Lung (tissue), 12 donors: ENCODE results near the gene RAB3GAP1. TPM values are rescaled to one million over a fixed set of nuclear protein-coding genes. Genes with fewer than 3 reads are reported as not detected.

Experiments
- ATAC-seq: fragments of 200-7000 bp; cut with Tn5 transposase; one replicate; pipeline ENCODE4 v1.9.1; 2020; ENCODE audit warnings: moderate number of reproducible peaks; ENCODE audit not compliant: insufficient read depth, low FRiP score
- DNase-seq, 3 donors: peaks; one replicate each; pipeline ENCODE4 v3.0.0-alpha.2; 2013 to 2017
- H3K27ac ChIP-seq, 2 donors: one replicate each; pipeline ENCODE4 v1.5.1; 2013; ENCODE audit warnings: mild to moderate bottlenecking in 2 of 2, moderate library complexity in 2 of 2, control low read depth in 1 of 2, inconsistent platforms in 1 of 2, low read depth in 1 of 2, low read length in 1 of 2
- H3K27me3 ChIP-seq, 3 donors: one replicate each; pipeline ENCODE4 v1.5.1; 2013; ENCODE audit warnings: low read length in 2 of 3; ENCODE audit not compliant: control insufficient read depth in 3 of 3, insufficient read depth in 3 of 3
- H3K36me3 ChIP-seq, 4 donors: one replicate each; pipeline ENCODE4 v1.5.1; 2013; ENCODE audit warnings: low read length in 4 of 4, mild to moderate bottlenecking in 1 of 4, moderate library complexity in 1 of 4; ENCODE audit not compliant: control insufficient read depth in 4 of 4, insufficient read depth in 4 of 4
- H3K4me1 ChIP-seq, 5 donors: one replicate each; pipeline ENCODE4 v1.5.1; 2013; ENCODE audit warnings: low read length in 5 of 5, mild to moderate bottlenecking in 2 of 5, moderate library complexity in 1 of 5; ENCODE audit not compliant: control insufficient read depth in 5 of 5, insufficient read depth in 5 of 5
- H3K4me3 ChIP-seq: one replicate; pipeline ENCODE4 v1.5.1; 2013; ENCODE audit warnings: mild to moderate bottlenecking, control low read depth, moderate library complexity
- H3K9ac ChIP-seq, 2 donors: one replicate each; pipeline ENCODE4 v1.5.1; 2013; ENCODE audit warnings: low read length in 2 of 2, control low read depth in 1 of 2; ENCODE audit not compliant: insufficient read depth in 1 of 2
- H3K9me3 ChIP-seq, 4 donors: one replicate each; pipeline ENCODE4 v1.5.1; 2013; ENCODE audit warnings: low read length in 3 of 4, mild to moderate bottlenecking in 1 of 4, moderate library complexity in 1 of 4; ENCODE audit not compliant: control insufficient read depth in 4 of 4, insufficient read depth in 3 of 4
- WGBS, 2 donors: extraction: QIAGEN DNeasy Blood & Tissue Kit; methylation state at CpG; one replicate each; pipeline ENCODE4 v1.1.7; 2013; 5-methylcytosine and 5-hydroxymethylcytosine counted together
- polyA plus RNA-seq, 2 donors: library from polyadenylated mRNA; stranded (reverse); fragments of 200-250 nt; gene quantifications; one replicate each; pipeline ENCODE4 v1.2.1, GENCODE V29; 2013
- total RNA-seq, 2 donors: library from RNA; depleted of rRNA in 1 of 2; stranded (reverse); fragments of >200 nt in 1 of 2; gene quantifications; one replicate each; pipeline ENCODE4 v1.2.1, GENCODE V29; 2014 to 2021
- TF ChIP-seq, protein P1 (sequence below): IDR thresholded peaks from 2 replicates; pipeline ENCODE4 v1.5.1; 2012; ENCODE audit warnings: mild to moderate bottlenecking; ENCODE audit errors: control extremely low read depth, extremely low read depth
- donor health status: control.
- donor health status: control.
- donor health status: Bipolar disorder and iron deficiency.
- donor health status: healthy.
- donor health status: DM: yes; HTN: yes; CAD: no.

Gene RAB3GAP1
- total and polyA plus RNA-seq, 4 donors = 15.2 to 107 (median 25.4) TPM

DNA sequence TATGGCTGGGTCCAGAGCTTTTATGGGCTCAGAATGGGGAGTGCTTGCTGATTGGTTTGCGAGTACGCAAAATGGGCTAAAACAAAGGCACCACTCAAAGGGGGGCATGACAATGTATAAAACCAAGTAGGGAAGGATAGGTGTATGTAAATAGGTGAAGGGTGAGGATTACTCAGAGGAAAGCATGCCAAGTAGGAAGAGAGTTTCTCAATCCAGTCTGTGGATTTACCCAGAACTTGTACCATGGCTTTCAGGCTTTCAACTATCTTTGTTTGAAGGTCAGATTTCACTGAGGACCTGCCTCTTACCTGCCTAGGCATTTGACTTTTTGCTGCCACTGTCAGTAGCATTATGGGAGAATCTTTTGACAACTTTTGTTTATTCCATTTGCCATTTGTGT, 92.3 kb downstream of the RAB3GAP1 start:
- DNase-seq (no peak), ATAC-seq (no peak)
- WGBS, 2 donors = 99 to 100% methylated on average over 2 of the region's 2 CpGs
- no peak overlapping the region for H3K27ac ChIP-seq
- no peak overlapping the region for H3K4me3 ChIP-seq
- H3K36me3 ChIP-seq = peaks cover 9 to 12% (median 11%) of the 10 kb centered on the region in 4 donors
- H3K9ac ChIP-seq = no peak overlapping the region
- peaks cover 0 to 4% (median 0%) of the 10 kb centered on the region in 5 donors for H3K4me1 ChIP-seq
- TF ChIP-seq, protein P1, sequence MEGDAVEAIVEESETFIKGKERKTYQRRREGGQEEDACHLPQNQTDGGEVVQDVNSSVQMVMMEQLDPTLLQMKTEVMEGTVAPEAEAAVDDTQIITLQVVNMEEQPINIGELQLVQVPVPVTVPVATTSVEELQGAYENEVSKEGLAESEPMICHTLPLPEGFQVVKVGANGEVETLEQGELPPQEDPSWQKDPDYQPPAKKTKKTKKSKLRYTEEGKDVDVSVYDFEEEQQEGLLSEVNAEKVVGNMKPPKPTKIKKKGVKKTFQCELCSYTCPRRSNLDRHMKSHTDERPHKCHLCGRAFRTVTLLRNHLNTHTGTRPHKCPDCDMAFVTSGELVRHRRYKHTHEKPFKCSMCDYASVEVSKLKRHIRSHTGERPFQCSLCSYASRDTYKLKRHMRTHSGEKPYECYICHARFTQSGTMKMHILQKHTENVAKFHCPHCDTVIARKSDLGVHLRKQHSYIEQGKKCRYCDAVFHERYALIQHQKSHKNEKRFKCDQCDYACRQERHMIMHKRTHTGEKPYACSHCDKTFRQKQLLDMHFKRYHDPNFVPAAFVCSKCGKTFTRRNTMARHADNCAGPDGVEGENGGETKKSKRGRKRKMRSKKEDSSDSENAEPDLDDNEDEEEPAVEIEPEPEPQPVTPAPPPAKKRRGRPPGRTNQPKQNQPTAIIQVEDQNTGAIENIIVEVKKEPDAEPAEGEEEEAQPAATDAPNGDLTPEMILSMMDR = no peak
- H3K9me3 ChIP-seq = peaks cover 0 to 4% (median 2%) of the 10 kb centered on the region in 4 donors
- H3K27me3 ChIP-seq = no peaks in the 10 kb centered on the region

DNA sequence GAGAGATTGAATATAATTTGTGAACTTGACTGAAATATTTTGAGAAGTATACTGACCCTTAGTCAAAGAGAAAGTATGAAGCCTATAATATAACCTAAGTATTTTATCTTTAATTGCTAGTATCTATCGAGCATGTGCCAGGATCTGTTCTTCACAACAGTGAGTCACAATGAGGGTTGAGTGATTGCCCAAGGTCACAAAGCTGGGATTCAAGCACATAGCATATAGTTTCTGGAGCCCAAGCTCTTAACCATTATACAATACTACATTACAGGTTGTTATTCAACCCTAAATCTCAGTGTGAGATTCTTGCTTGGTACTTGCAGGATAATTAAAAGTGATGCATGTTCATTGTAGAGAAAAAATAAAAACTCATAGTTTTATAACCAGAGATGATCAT, 97.2 kb downstream of the RAB3GAP1 start:
- Histone ChIP-seq H3K4me3 (no peak overlapping the region), H3K27me3 (no peaks in the 10 kb centered on the region), H3K36me3 (peaks cover 14 to 20% (median 16%) of the 10 kb centered on the region in 4 donors), H3K9me3 (peaks cover 0 to under 1% (median under 1%) of the 10 kb centered on the region in 4 donors), H3K4me1 (peaks cover 0 to 7% (median 0%) of the 10 kb centered on the region in 5 donors), H3K9ac (no peak overlapping the region), H3K27ac (peak overlapping the region in 1 of 2 donors; percentile 33)
- DNase-seq = no peak
- 85 to 100% methylated on average over 1 of the region's 1 CpG for WGBS, 2 donors
- TF ChIP-seq, protein P1 = no peak
- ATAC-seq = no peak

DNA sequence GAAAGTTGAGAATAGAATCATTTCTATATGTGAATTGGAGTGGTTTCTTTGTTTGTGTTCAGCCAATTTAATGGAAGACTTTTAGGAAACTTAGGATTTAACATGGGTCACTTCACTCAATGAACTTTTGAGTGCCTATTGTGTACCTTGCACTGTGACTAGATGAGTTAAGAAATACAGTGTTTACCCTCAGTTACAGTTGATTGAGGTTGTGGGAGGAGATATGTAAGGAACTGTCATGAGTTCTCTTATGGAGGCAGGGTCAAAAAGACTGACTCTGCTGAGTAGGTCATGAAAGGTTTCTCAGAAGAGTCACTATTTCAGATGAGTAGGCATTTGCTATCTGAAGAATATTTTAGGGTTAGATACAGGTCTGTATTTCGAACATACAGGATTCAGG, 98.6 kb downstream of the RAB3GAP1 start:
- H3K27me3 ChIP-seq = no peaks in the 10 kb centered on the region
- peak in 2 of 3 donors; percentile 3 to 12 for DNase-seq
- WGBS, 2 donors = 75 to 97% methylated on average over 1 of the region's 1 CpG
- peaks cover 0 to 7% (median 0%) of the 10 kb centered on the region in 5 donors for H3K4me1 ChIP-seq
- H3K27ac ChIP-seq = peak overlapping the region in 1 of 2 donors; percentile 2
- no peak for ATAC-seq
- no peaks in the 10 kb centered on the region for H3K9me3 ChIP-seq
- TF ChIP-seq, protein P1 = no peak
- H3K9ac ChIP-seq = no peak overlapping the region
- peaks cover 14 to 28% (median 20%) of the 10 kb centered on the region in 4 donors for H3K36me3 ChIP-seq
- no peak overlapping the region for H3K4me3 ChIP-seq

DNA sequence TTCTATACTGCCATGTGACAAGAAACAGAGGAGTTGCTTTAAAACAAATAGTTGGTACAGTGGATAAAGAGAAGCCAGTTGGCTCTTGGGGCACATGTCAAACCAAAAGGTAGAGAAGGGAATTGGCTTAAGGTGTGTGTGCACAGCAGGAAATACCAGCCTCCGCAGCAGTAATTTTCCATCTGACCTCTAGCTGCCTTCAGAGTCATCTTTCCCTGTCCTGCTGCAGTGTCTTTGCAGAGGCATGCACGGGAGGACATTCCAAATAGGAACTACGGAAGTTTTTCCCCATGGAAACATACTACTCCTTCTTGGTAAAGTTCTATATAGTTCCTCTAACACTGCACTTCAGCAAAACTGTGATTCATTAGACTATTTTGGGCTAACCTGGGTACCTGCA, 99.5 kb downstream of the RAB3GAP1 start:
- H3K27me3 ChIP-seq = no peaks in the 10 kb centered on the region
- TF ChIP-seq, protein P1 = no peak
- no peak for DNase-seq
- H3K36me3 ChIP-seq = peaks cover 16 to 30% (median 20%) of the 10 kb centered on the region in 4 donors
- H3K4me1 ChIP-seq = peaks cover 0 to 7% (median 0%) of the 10 kb centered on the region in 5 donors
- no peaks in the 10 kb centered on the region for H3K9me3 ChIP-seq
- H3K27ac ChIP-seq = no peak overlapping the region
- 92 to 98% methylated on average over 3 of the region's 3 CpGs for WGBS, 2 donors
- H3K4me3 ChIP-seq = no peak overlapping the region
- no peak for ATAC-seq
- no peak overlapping the region for H3K9ac ChIP-seq
